Measurements from ENCODE around the gene SOHLH1. TPM values are rescaled to one million over a fixed set of nuclear protein-coding genes. Genes with fewer than 3 reads are reported as not detected.

Gene SOHLH1
- total RNA-seq, 4 donors from 2014 or later = not detected

DNA sequence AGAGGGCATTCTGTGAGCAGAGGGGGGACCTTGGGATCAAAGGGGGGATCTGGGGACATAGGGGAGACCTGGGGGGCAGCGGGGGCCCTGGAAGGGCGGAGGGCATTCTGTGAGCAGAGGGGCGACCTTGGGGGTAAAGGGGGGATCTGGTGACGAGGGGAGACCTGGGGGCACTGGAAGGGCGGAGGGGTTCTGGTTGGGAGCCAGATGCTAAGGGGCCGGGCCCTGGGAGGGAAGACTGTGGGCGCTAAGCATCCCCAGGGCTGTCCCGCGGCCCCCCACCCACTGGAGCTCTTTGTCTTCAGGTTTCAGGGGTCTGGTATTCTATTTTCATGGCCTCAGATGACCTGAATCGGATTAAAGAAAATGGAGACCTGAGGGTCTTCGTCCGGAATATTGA lies 35.4 kb downstream of the SOHLH1 start:
- H3K9me3 ChIP-seq = no peaks in the 10 kb centered on the region
- intact Hi-C loops (cut with DNase I) = no loop called here
- no peak for DNase-seq (ENCODE audit: extremely low spot score)
- H3K27me3 ChIP-seq = peaks cover 0 to 57% (median 0%) of the 10 kb centered on the region in 4 donors
- H3K27ac ChIP-seq (replicated peaks in 1 of 4) = no peak overlapping the region
- WGBS = 92% methylated on average over 12 of the region's 12 CpGs
- TF ChIP-seq, protein P1, sequence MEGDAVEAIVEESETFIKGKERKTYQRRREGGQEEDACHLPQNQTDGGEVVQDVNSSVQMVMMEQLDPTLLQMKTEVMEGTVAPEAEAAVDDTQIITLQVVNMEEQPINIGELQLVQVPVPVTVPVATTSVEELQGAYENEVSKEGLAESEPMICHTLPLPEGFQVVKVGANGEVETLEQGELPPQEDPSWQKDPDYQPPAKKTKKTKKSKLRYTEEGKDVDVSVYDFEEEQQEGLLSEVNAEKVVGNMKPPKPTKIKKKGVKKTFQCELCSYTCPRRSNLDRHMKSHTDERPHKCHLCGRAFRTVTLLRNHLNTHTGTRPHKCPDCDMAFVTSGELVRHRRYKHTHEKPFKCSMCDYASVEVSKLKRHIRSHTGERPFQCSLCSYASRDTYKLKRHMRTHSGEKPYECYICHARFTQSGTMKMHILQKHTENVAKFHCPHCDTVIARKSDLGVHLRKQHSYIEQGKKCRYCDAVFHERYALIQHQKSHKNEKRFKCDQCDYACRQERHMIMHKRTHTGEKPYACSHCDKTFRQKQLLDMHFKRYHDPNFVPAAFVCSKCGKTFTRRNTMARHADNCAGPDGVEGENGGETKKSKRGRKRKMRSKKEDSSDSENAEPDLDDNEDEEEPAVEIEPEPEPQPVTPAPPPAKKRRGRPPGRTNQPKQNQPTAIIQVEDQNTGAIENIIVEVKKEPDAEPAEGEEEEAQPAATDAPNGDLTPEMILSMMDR (IDR thresholded peaks at IDR 0.05) = no peak
- TF ChIP-seq EP300 (IDR thresholded peaks at IDR 0.05) (no peak), POLR2AphosphoS5 (IDR thresholded peaks at IDR 0.05) (no peak), POLR2A (IDR thresholded peaks at IDR 0.05; ENCODE audit: low read depth) (no peak)
- no peak overlapping the region for H3K4me3 ChIP-seq
- H3K36me3 ChIP-seq = no peaks in the 10 kb centered on the region
- H3K4me1 ChIP-seq = no peaks in the 10 kb centered on the region

DNA sequence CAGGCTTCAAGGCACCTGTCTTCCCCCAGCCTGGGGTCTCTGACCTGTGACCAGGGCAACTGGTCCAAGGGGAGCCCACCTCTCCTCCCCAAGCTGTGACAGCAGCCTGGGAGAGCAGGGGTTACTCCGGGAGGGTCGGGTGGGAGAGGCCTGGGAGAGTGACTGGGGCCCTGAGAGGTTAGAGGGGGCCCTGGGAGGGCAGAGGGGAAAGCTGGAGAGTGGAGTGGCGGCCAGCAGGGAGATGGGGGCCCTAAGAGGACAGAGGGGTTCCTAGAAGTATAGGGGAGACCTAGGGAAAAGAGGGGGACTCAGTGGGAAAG lies 35.9 kb downstream of the SOHLH1 start:
- no peak overlapping the region for H3K4me3 ChIP-seq
- WGBS = 72% methylated on average over 3 of the region's 3 CpGs
- intact Hi-C loops (cut with DNase I) = no loop called here
- DNase-seq (ENCODE audit: extremely low spot score) = no peak
- no peak overlapping the region for H3K27ac ChIP-seq (replicated peaks in 1 of 4)
- TF ChIP-seq POLR2AphosphoS5 (IDR thresholded peaks at IDR 0.05) (no peak), POLR2A (IDR thresholded peaks at IDR 0.05; ENCODE audit: low read depth) (no peak), EP300 (IDR thresholded peaks at IDR 0.05) (no peak)
- TF ChIP-seq, protein P1 (IDR thresholded peaks at IDR 0.05) = no peak
- H3K36me3 ChIP-seq = no peaks in the 10 kb centered on the region
- no peaks in the 10 kb centered on the region for H3K4me1 ChIP-seq
- H3K9me3 ChIP-seq = no peaks in the 10 kb centered on the region
- H3K27me3 ChIP-seq = peaks cover 0 to 57% (median 0%) of the 10 kb centered on the region in 4 donors

DNA sequence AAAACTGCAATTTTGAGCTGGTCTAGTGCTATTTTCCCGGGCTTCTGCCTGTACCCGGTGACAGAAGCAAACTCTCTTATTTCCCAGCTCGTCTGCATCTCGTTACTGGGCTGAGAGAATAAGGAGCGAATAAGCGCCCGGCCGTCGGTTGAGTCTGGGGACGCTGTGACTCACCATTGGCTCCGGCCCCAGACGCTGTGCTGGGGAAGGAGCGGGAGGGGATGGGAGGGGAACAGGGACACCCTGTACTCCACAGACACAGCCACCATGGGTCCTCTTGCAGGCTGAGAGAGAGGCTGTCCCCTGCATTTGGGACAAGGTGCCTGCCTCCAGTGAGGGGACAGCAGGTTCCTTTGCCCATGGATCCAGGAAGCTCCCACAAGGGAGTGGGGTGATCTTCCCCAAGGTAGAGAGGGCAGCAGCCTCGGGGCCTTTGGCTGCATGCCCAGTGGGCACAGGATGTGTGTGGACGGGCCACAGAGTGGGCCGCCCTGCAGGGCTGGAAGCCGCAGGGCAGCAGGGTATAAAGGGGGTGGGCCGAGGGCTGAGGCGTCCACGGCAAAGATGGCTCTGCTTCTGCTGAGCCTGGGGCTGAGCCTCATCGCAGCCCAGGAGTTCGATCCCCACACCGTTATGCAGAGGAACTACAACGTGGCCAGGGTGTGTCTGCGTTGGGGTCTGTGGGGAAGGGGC lies 36.4 kb downstream of the SOHLH1 start, which contains the start of gene LCN9:
LCN9 (plus strand) TSS at position 552 of the 693 bp plus-strand sequence; CDS start at position 565, 13 bp downstream.
- intact Hi-C loops (cut with DNase I) = no loop called here
- Histone ChIP-seq H3K4me3 (no peak within 1 kb of the TSS), H3K36me3 (no peaks in the 10 kb centered on the region), H3K9me3 (no peaks in the 10 kb centered on the region), H3K27ac (replicated peaks in 1 of 4) (no peak within 1 kb of the TSS), H3K27me3 (peaks cover 0 to 57% (median 0%) of the 10 kb centered on the region in 4 donors), H3K4me1 (no peaks in the 10 kb centered on the region)
- WGBS = 56% methylated on average over 21 of the region's 25 CpGs
- TF ChIP-seq EP300 (IDR thresholded peaks at IDR 0.05) = no peak
- TF ChIP-seq POLR2AphosphoS5 (IDR thresholded peaks at IDR 0.05) = no peak
- TF ChIP-seq, protein P1 (IDR thresholded peaks at IDR 0.05) = no peak
- no peak for TF ChIP-seq POLR2A (IDR thresholded peaks at IDR 0.05; ENCODE audit: low read depth)
- no peak for DNase-seq (ENCODE audit: extremely low spot score)

DNA sequence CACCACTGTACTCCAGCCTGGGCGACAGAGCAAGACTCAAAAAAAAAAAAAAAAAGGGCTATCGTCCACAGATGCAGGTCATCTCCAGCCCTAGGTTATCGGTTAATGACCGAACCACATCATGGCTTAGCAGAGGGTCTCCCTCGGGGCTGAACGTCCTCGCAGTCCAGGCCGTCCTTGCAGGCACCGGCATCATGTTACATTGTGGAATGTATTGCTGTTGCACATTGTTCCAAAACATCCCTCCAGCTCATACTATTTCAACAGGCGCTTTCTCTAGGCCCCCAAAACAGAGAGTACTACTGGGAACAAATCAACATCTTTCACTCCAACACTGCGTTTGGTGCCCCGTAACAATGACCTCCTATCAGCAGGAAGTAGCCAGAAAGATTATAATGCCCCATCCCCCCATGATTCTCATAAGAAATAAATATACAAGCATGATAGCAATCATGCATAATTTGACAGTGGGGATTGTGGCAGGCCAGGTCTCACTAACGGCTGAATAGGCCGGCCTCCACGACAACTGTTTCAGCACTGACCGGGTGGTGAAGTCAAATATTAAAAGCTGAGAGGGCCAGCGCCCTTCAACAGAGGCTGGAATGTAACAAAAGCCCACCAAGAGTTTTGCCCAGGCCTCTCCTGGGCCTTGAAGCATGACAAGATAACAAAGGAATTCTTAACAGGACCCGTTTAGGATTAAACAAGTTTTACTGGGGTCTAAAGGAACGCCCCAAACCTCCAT lies 37.3 kb downstream of the SOHLH1 start:
- no peak overlapping the region for H3K27ac ChIP-seq (replicated peaks in 1 of 4)
- no peaks in the 10 kb centered on the region for H3K4me1 ChIP-seq
- intact Hi-C loops (cut with DNase I) = no loop called here
- H3K36me3 ChIP-seq = no peaks in the 10 kb centered on the region
- no peaks in the 10 kb centered on the region for H3K9me3 ChIP-seq
- TF ChIP-seq, protein P1 (IDR thresholded peaks at IDR 0.05) = no peak
- TF ChIP-seq EP300 (IDR thresholded peaks at IDR 0.05) = no peak
- no peak for TF ChIP-seq POLR2A (IDR thresholded peaks at IDR 0.05; ENCODE audit: low read depth)
- 61% methylated on average over 19 of the region's 19 CpGs for WGBS
- no peak overlapping the region for H3K4me3 ChIP-seq
- H3K27me3 ChIP-seq = peaks cover 0 to 48% (median 0%) of the 10 kb centered on the region in 4 donors
- no peak for DNase-seq (ENCODE audit: extremely low spot score)

All from esophagus muscularis mucosa (tissue), 4 donors.